ENCODE data around the gene YLPM1. TPM values are rescaled to one million over a fixed set of nuclear protein-coding genes. Genes with fewer than 3 reads are reported as not detected.

The YLPM1 gene
- total RNA-seq, 1 donor: 39.8 TPM

DNA sequence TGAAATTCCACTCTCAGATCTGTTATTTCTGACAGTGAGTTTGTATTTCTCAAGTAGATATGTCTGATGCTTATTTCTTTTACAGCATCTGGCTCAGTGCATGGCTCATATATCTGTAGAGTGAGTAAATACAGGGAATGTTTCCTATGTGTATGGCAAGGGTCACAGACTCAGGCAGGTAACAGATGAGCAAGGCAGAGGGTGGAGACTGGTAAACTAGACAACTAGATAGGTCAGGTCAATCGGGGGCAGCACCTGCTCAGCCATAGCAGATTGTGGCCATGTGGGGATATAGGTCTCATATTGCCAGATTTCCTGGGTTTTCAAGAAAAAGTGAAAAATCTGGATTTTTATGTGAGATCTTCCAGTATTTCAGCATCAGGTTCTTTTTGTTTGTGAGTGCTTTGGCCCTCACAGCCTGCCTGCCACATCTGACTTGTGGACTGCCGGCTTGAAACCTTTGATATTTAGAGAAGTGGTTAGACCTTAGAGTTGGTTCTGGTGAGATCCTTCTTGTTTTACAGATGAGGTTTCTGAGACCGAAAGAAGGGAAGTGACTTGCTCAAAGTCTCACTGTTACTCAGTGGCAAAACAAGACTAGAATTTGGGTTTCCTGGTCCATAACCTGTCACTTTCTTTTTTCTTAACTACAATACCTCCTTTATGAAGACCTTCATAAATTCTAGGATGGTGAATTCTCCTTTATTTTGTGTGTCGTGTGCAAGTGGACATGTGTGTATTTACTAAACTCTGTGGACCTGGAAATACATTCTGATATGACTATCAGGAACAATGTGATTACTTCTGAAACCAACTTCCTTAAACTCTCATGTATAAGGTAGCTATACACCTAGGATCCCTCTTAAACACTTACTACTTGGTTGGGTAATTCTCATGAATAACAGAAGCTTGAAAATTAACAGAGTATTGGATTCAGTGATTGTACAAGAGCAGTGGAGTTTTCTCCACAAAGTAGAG is 78.4 kb downstream of the YLPM1 start:
- Histone ChIP-seq H2AFZ (ENCODE audit: low read length) (no peak overlapping the region), H3K9me3 (ENCODE audit: low read depth, low read length) (no peaks in the 10 kb centered on the region), H4K20me1 (ENCODE audit: insufficient read depth, low read length) (no peaks in the 10 kb centered on the region), H3K27me3 (ENCODE audit: insufficient read depth, low read length) (no peaks in the 10 kb centered on the region), H3K4me1 (ENCODE audit: insufficient read depth, low read length) (peaks cover 34% of the 10 kb centered on the region), H3K27ac (ENCODE audit: low read depth, low read length) (no peak overlapping the region), H3K4me2 (ENCODE audit: insufficient read depth, low read length) (no peak overlapping the region), H3K79me2 (ENCODE audit: insufficient read depth, low read length) (no peaks in the 10 kb centered on the region), H3K4me3 (ENCODE audit: insufficient read depth, low read length) (no peak overlapping the region), H3K36me3 (ENCODE audit: insufficient read depth, low read length) (peaks cover 11% of the 10 kb centered on the region)
- TF ChIP-seq, protein P1, sequence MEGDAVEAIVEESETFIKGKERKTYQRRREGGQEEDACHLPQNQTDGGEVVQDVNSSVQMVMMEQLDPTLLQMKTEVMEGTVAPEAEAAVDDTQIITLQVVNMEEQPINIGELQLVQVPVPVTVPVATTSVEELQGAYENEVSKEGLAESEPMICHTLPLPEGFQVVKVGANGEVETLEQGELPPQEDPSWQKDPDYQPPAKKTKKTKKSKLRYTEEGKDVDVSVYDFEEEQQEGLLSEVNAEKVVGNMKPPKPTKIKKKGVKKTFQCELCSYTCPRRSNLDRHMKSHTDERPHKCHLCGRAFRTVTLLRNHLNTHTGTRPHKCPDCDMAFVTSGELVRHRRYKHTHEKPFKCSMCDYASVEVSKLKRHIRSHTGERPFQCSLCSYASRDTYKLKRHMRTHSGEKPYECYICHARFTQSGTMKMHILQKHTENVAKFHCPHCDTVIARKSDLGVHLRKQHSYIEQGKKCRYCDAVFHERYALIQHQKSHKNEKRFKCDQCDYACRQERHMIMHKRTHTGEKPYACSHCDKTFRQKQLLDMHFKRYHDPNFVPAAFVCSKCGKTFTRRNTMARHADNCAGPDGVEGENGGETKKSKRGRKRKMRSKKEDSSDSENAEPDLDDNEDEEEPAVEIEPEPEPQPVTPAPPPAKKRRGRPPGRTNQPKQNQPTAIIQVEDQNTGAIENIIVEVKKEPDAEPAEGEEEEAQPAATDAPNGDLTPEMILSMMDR (IDR thresholded peaks at IDR 0.05; ENCODE audit: extremely low read depth, low read depth, low read length): no peak
- DNase-seq (ENCODE audit: insufficient read length, low spot score, missing footprints): no peak

DNA sequence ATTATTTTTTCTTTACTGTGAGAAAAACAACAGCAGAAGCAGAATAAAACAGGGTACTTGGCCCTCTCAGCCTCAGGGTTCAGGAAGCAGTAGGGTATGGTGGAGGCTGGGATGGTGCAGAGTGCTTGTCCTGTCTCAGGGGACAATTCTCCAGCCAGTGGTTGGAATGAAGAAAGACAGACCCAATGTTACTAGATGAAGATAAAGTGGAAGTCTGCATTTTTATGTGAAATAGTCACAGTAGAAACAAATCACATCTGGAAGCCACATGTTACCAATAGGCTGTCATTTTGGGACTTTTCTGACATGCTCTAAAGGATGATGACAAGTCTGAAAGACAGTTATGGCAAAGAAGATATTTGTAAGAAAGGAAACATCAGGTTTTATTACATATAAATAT is 80.5 kb downstream of the YLPM1 start:
- Histone ChIP-seq H3K9me3 (ENCODE audit: low read depth, low read length) (no peaks in the 10 kb centered on the region), H3K4me2 (ENCODE audit: insufficient read depth, low read length) (peak overlapping the region; percentile 4), H4K20me1 (ENCODE audit: insufficient read depth, low read length) (no peaks in the 10 kb centered on the region), H3K4me3 (ENCODE audit: insufficient read depth, low read length) (no peak overlapping the region), H3K79me2 (ENCODE audit: insufficient read depth, low read length) (no peaks in the 10 kb centered on the region), H3K36me3 (ENCODE audit: insufficient read depth, low read length) (peaks cover 11% of the 10 kb centered on the region), H2AFZ (ENCODE audit: low read length) (no peak overlapping the region), H3K4me1 (ENCODE audit: insufficient read depth, low read length) (peaks cover 28% of the 10 kb centered on the region), H3K27ac (ENCODE audit: low read depth, low read length) (no peak overlapping the region), H3K27me3 (ENCODE audit: insufficient read depth, low read length) (no peaks in the 10 kb centered on the region)
- TF ChIP-seq, protein P1 (IDR thresholded peaks at IDR 0.05; ENCODE audit: extremely low read depth, low read depth, low read length): peak; percentile 34
- DNase-seq (ENCODE audit: insufficient read length, low spot score, missing footprints): no peak

DNA sequence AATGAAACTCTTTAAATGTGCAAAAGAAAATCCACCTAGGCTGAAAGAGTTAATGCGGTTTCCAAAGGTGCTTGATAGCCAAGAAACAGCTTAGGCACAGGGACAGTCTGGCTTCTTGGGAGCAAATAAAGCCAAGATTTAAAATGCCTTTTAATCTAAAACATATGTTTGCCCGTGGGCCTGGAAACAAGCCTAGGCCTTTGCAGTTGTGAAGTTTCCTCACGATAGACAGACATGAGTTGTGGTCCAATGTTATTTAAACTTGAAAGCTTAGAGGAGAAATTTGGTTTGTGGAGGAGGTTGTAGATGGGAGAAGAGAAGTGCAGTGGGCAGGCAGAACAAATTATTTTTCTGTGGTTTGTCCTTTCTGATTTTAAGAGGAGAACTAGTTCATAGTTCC is 83.1 kb downstream of the YLPM1 start:
- no peak for DNase-seq (ENCODE audit: insufficient read length, low spot score, missing footprints)
- Histone ChIP-seq H3K27me3 (ENCODE audit: insufficient read depth, low read length) (no peaks in the 10 kb centered on the region), H3K27ac (ENCODE audit: low read depth, low read length) (no peak overlapping the region), H2AFZ (ENCODE audit: low read length) (no peak overlapping the region), H3K79me2 (ENCODE audit: insufficient read depth, low read length) (no peaks in the 10 kb centered on the region), H3K4me3 (ENCODE audit: insufficient read depth, low read length) (no peak overlapping the region), H3K36me3 (ENCODE audit: insufficient read depth, low read length) (peaks cover 6% of the 10 kb centered on the region), H3K9me3 (ENCODE audit: low read depth, low read length) (no peaks in the 10 kb centered on the region), H4K20me1 (ENCODE audit: insufficient read depth, low read length) (no peaks in the 10 kb centered on the region), H3K4me1 (ENCODE audit: insufficient read depth, low read length) (peaks cover 28% of the 10 kb centered on the region), H3K4me2 (ENCODE audit: insufficient read depth, low read length) (no peak overlapping the region)
- TF ChIP-seq, protein P1 (IDR thresholded peaks at IDR 0.05; ENCODE audit: extremely low read depth, low read depth, low read length): no peak

DNA sequence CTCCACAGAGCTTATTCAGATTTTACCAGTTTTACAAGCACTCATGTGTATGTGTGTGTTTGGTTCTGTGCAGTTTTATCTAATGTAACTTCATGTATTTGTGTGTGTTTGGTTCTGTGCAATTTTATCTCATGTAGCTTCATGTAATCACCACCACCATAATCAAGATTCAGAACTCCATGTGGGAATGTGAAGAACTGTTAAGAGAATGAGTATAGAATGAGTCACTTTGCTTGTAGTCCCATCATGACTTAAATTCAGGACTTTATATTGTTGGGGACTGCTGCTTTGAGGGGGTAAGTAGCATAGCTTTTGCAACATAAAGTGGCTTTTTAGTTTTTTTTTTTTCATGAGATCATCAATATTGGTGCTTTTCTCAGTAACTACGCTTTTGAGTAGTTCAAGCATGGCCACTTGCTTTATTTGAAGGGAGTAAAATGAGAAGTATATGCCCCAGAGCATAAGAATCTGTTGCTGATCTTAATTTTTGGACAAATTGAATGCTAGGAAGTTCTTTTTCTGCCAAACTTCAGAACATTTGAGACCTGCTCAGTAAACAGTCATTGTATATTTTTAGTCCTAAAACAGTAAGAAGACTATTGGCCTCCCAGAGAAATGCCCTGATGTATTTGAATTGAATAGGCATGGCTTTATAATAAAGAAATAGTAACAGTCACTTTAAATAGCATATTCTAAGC is 84.0 kb downstream of the YLPM1 start:
- Histone ChIP-seq H4K20me1 (ENCODE audit: insufficient read depth, low read length) (no peaks in the 10 kb centered on the region), H2AFZ (ENCODE audit: low read length) (no peak overlapping the region), H3K4me1 (ENCODE audit: insufficient read depth, low read length) (peaks cover 28% of the 10 kb centered on the region), H3K27me3 (ENCODE audit: insufficient read depth, low read length) (no peaks in the 10 kb centered on the region), H3K79me2 (ENCODE audit: insufficient read depth, low read length) (no peaks in the 10 kb centered on the region), H3K4me3 (ENCODE audit: insufficient read depth, low read length) (no peak overlapping the region), H3K4me2 (ENCODE audit: insufficient read depth, low read length) (no peak overlapping the region), H3K36me3 (ENCODE audit: insufficient read depth, low read length) (peaks cover 3% of the 10 kb centered on the region), H3K27ac (ENCODE audit: low read depth, low read length) (no peak overlapping the region), H3K9me3 (ENCODE audit: low read depth, low read length) (no peaks in the 10 kb centered on the region)
- TF ChIP-seq, protein P1 (IDR thresholded peaks at IDR 0.05; ENCODE audit: extremely low read depth, low read depth, low read length): no peak
- DNase-seq (ENCODE audit: insufficient read length, low spot score, missing footprints): peak; percentile 68
